ENCODE measurements around the gene TRIM67.

Gene TRIM67

DNA sequence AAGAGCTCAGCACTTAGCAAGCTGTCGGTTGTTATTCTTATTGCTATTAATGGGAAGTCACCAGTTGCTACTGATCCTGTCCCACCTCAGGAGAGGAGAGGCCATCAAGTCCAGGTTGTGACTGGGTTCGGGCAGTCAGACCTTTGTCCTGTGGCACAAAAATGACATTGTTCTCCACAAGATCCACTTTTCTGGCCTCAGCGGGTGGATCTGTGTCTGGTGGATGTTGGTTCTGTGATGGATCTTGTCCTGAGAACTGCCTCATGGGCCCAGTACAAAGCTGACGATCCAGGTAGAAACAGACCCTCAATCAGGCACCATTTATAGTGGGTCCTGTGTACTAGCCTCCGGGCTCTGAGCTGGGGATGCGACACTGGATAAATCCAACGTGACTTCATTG, 26.9 kb downstream of the TRIM67 start:
- Histone ChIP-seq H3K27me3 (ENCODE audit: control insufficient read depth in 5 of 5, insufficient read depth in 4 of 5, low read length in 5 of 5) (peaks cover 7 to 22% (median 20%) of the 10 kb centered on the region in 5 donors), H3K4me3 (ENCODE audit: low read depth in 1 of 5, low read length in 5 of 5) (no peak overlapping the region), H3K4me1 (ENCODE audit: control insufficient read depth in 5 of 5, insufficient read depth in 5 of 5, low read length in 5 of 5) (peaks cover 3 to 15% (median 11%) of the 10 kb centered on the region in 5 donors), H3K9me3 (ENCODE audit: control insufficient read depth in 5 of 5, low read length in 5 of 5) (peaks cover 0 to 7% (median 5%) of the 10 kb centered on the region in 5 donors), H3K36me3 (ENCODE audit: control insufficient read depth in 5 of 5, insufficient read depth in 5 of 5, low read length in 5 of 5) (no peaks in the 10 kb centered on the region), H3K27ac (ENCODE audit: low read depth, low read length) (no peak overlapping the region), H3K9ac (ENCODE audit: low read length in 5 of 5) (no peak overlapping the region)

DNA sequence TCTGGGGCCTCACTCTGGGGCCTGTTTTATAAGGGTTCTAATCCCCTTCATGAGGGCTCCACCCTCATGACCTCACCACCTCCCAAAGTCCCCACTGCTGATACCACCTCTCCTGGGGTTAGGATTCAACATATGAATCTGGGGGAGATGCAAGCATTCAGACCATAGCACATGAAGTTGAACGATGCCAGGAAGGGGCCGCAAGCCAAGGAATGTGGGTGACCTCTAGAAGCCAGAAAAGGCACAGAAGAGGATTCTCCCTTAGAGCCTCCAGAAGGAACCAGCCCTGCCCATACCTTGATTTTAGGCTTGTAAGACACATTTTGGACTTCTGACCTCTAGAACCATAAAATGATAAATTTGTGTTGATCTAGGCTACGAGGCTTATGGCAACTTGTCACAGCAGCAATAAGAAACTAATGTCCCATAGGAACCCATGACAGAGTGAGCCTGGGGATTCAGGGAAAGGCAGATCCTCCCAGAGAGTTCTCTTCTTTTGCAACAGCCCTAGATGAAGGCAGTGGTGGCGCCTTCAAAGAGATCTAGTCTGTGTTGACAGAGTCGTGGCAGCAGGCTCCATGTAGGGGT, 27.9 kb downstream of the TRIM67 start:
- Histone ChIP-seq H3K9me3 (ENCODE audit: control insufficient read depth in 5 of 5, low read length in 5 of 5) (peaks cover 0 to 7% (median 5%) of the 10 kb centered on the region in 5 donors), H3K36me3 (ENCODE audit: control insufficient read depth in 5 of 5, insufficient read depth in 5 of 5, low read length in 5 of 5) (no peaks in the 10 kb centered on the region), H3K9ac (ENCODE audit: low read length in 5 of 5) (no peak overlapping the region), H3K27me3 (ENCODE audit: control insufficient read depth in 5 of 5, insufficient read depth in 4 of 5, low read length in 5 of 5) (peaks cover 7 to 22% (median 20%) of the 10 kb centered on the region in 5 donors), H3K4me1 (ENCODE audit: control insufficient read depth in 5 of 5, insufficient read depth in 5 of 5, low read length in 5 of 5) (peaks cover 3 to 15% (median 11%) of the 10 kb centered on the region in 5 donors), H3K4me3 (ENCODE audit: low read depth in 1 of 5, low read length in 5 of 5) (no peak overlapping the region), H3K27ac (ENCODE audit: low read depth, low read length) (no peak overlapping the region)

DNA sequence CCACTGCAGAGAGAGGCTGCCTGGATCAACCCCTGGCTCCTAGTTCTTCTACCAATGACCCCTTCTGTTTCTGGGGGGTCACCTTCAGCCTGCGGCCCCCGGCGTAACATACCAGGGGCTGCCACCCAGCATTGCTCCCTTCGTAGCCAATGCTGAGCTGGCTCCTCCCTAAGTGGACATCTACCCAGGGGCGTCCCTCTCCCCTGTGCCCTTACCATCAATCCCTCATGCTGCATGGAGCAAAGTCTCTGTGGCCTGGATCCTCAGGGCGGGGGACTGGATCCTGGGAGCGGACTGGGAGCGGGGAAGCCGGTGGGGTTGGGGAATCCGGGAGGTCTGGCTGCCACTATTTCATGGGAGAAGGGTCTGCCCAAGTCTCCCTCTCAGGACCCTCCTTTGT, 28.6 kb downstream of the TRIM67 start:
- Histone ChIP-seq H3K4me1 (ENCODE audit: control insufficient read depth in 5 of 5, insufficient read depth in 5 of 5, low read length in 5 of 5) (peaks cover 3 to 15% (median 11%) of the 10 kb centered on the region in 5 donors), H3K9me3 (ENCODE audit: control insufficient read depth in 5 of 5, low read length in 5 of 5) (peaks cover 0 to 7% (median 5%) of the 10 kb centered on the region in 5 donors), H3K27me3 (ENCODE audit: control insufficient read depth in 5 of 5, insufficient read depth in 4 of 5, low read length in 5 of 5) (peaks cover 7 to 20% (median 16%) of the 10 kb centered on the region in 5 donors)

DNA sequence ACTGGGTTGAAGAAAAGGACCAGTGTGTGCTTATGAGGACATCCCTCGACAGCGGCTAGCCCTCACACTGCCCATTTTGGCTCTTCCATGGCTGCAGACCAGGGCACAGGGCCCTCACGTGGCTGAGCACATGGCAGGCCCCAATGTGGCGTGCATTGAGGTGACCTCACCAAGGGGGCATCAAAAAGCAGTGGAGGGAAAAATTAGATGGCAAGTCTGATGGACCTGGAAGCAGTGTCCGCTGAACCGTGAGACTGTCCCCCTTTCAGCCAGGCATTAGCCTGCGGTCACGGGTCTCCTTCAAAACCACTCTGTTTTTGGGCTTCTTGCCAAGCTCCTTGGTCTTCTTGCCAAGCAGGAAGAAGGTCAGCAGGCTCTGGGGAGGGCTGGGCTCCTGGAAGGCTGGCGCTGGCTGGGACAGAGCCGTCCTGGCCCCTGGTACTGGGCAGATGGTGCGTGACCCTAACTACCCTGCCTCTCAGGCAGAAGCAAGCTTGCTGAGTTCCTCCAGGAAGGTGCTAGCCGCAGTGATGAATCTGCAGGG, 30.8 kb downstream of the TRIM67 start:
- Histone ChIP-seq H3K9me3 (ENCODE audit: control insufficient read depth in 5 of 5, low read length in 5 of 5) (peaks cover 0 to 7% (median 5%) of the 10 kb centered on the region in 5 donors), H3K27ac (ENCODE audit: low read depth, low read length) (no peak overlapping the region), H3K36me3 (ENCODE audit: control insufficient read depth in 5 of 5, insufficient read depth in 5 of 5, low read length in 5 of 5) (no peaks in the 10 kb centered on the region), H3K27me3 (ENCODE audit: control insufficient read depth in 5 of 5, insufficient read depth in 4 of 5, low read length in 5 of 5) (peaks cover 4 to 10% (median 5%) of the 10 kb centered on the region in 5 donors), H3K9ac (ENCODE audit: low read length in 5 of 5) (no peak overlapping the region), H3K4me3 (ENCODE audit: low read depth in 1 of 5, low read length in 5 of 5) (peak overlapping the region in 2 of 5 donors; percentile 6 to 17), H3K4me1 (ENCODE audit: control insufficient read depth in 5 of 5, insufficient read depth in 5 of 5, low read length in 5 of 5) (peaks cover 3 to 15% (median 11%) of the 10 kb centered on the region in 5 donors)

More for the DNA sequence above, 28.6 kb downstream of the TRIM67 start:
- Histone ChIP-seq H3K27ac (ENCODE audit: low read depth, low read length) (no peak overlapping the region), H3K36me3 (ENCODE audit: control insufficient read depth in 5 of 5, insufficient read depth in 5 of 5, low read length in 5 of 5) (no peaks in the 10 kb centered on the region), H3K9ac (ENCODE audit: low read length in 5 of 5) (no peak overlapping the region), H3K4me3 (ENCODE audit: low read depth in 1 of 5, low read length in 5 of 5) (no peak overlapping the region)

DNA sequence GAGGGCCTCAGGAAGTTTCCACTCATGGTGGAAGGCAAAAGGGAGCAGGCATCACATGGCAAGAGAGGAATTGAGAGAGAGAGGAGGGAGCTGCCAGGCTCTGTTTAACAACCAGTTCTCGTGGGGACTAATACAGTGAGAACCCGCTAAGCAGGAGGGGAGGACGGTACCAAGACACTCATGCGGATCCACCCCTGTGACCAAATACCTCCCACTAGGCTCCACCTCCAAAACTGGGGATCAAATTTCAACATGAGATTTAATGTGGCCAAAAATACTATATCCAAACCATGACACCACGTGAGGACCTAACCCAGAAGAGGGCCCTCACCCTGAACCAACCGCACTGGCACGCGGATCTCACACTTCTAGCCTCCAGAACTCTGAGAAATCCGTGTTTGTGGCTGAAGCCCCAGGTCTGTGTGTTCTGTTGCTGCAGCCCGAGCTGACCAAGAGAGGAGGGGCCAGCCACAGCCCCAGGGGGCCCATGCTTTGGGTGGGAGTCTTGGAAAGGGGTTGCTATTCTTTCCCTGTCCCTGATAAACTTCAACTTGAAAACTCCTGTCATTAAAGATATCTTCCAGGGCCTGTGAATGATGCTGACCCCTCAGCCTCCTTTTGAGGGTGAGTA, 32.0 kb downstream of the TRIM67 start:
- Histone ChIP-seq H3K9me3 (ENCODE audit: control insufficient read depth in 5 of 5, low read length in 5 of 5) (peaks cover 0 to 7% (median 5%) of the 10 kb centered on the region in 5 donors), H3K27ac (ENCODE audit: low read depth, low read length) (no peak overlapping the region), H3K36me3 (ENCODE audit: control insufficient read depth in 5 of 5, insufficient read depth in 5 of 5, low read length in 5 of 5) (no peaks in the 10 kb centered on the region), H3K9ac (ENCODE audit: low read length in 5 of 5) (no peak overlapping the region), H3K27me3 (ENCODE audit: control insufficient read depth in 5 of 5, insufficient read depth in 4 of 5, low read length in 5 of 5) (peaks cover 0 to 10% (median 0%) of the 10 kb centered on the region in 5 donors), H3K4me1 (ENCODE audit: control insufficient read depth in 5 of 5, insufficient read depth in 5 of 5, low read length in 5 of 5) (peaks cover 3 to 15% (median 11%) of the 10 kb centered on the region in 5 donors), H3K4me3 (ENCODE audit: low read depth in 1 of 5, low read length in 5 of 5) (no peak overlapping the region)

DNA sequence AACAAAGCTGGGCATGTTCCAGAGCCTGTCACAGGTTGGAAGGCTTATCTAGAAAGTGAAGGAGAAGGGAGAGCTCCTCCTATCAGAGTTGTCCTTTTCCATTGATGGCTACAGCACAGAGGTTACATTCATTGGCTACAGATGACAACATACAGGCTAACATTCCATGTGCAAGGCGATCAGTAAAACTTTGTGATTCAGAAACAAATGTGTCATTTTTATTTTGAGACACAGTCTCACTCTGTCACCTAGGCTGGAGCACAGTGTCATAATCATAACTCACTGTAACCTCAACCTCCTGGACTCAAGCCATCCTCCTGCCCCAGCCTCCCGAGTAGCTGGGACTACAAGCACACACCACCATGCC, 32.6 kb downstream of the TRIM67 start:
- Histone ChIP-seq H3K9ac (ENCODE audit: low read length in 5 of 5) (no peak overlapping the region), H3K9me3 (ENCODE audit: control insufficient read depth in 5 of 5, low read length in 5 of 5) (peaks cover 0 to 7% (median 4%) of the 10 kb centered on the region in 5 donors), H3K4me3 (ENCODE audit: low read depth in 1 of 5, low read length in 5 of 5) (no peak overlapping the region), H3K4me1 (ENCODE audit: control insufficient read depth in 5 of 5, insufficient read depth in 5 of 5, low read length in 5 of 5) (peaks cover 3 to 15% (median 11%) of the 10 kb centered on the region in 5 donors), H3K27me3 (ENCODE audit: control insufficient read depth in 5 of 5, insufficient read depth in 4 of 5, low read length in 5 of 5) (peaks cover 0 to 10% (median 0%) of the 10 kb centered on the region in 5 donors), H3K36me3 (ENCODE audit: control insufficient read depth in 5 of 5, insufficient read depth in 5 of 5, low read length in 5 of 5) (no peaks in the 10 kb centered on the region), H3K27ac (ENCODE audit: low read depth, low read length) (no peak overlapping the region)

DNA sequence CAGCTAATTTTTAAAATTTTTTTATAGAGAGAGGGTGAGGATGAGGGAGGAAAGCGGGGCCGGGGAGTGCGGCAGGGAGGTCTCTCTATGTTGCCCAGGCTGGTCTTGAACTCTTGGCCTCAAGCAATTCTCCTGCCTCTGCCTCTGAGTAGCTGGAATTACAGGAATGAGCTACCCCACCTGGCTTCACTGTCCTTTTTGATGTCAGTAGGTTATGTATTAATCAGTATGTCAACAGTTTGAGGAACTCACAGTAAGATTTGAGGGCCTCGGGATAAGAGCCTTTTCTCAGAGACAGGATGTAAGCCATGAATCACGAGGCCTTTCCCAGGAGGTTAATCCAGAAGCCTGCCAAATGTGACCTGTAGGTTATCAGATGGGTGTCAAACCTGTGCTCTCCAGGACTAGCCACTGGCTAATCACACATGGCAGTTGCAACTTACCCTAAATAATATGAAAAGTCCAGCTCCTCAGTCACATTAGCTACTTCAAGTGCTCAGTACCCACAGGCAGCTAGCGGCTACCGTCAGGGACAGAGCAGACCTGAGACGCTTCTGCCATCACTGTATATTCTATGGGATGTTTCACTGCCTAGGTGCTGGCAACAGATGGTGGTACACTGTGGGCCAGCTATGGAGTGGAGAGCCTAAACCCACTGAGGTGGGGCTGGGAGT, 33.1 kb downstream of the TRIM67 start:
- Histone ChIP-seq H3K9me3 (ENCODE audit: control insufficient read depth in 5 of 5, low read length in 5 of 5) (peaks cover 0 to 4% (median 1%) of the 10 kb centered on the region in 5 donors), H3K27me3 (ENCODE audit: control insufficient read depth in 5 of 5, insufficient read depth in 4 of 5, low read length in 5 of 5) (peaks cover 0 to 10% (median 0%) of the 10 kb centered on the region in 5 donors), H3K9ac (ENCODE audit: low read length in 5 of 5) (no peak overlapping the region), H3K4me1 (ENCODE audit: control insufficient read depth in 5 of 5, insufficient read depth in 5 of 5, low read length in 5 of 5) (peaks cover 3 to 15% (median 11%) of the 10 kb centered on the region in 5 donors), H3K27ac (ENCODE audit: low read depth, low read length) (no peak overlapping the region), H3K4me3 (ENCODE audit: low read depth in 1 of 5, low read length in 5 of 5) (no peak overlapping the region), H3K36me3 (ENCODE audit: control insufficient read depth in 5 of 5, insufficient read depth in 5 of 5, low read length in 5 of 5) (no peaks in the 10 kb centered on the region)

DNA sequence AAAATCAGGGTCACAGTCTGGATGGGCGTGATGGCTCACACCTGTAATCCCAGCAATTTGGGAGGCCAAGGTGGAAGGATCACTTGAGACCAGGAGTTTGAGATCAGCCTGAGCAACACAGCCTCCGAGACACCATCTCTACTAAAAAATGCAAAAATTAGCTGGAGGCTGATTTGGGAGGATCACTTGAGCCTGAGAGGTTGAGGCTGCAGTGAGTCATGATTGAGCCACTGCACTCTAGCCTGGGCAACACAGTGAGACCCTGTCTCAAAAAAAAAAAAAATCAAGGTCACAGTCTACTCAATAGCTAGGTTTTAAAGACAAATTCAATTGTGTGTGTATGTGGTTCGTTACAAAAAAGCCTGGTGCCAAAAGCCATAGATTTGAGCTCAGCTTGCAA, 34.4 kb downstream of the TRIM67 start:
- H3K36me3 ChIP-seq (ENCODE audit: control insufficient read depth in 5 of 5, insufficient read depth in 5 of 5, low read length in 5 of 5), result no peaks in the 10 kb centered on the region
- H3K9ac ChIP-seq (ENCODE audit: low read length in 5 of 5), result no peak overlapping the region
- H3K27ac ChIP-seq (ENCODE audit: low read depth, low read length), result no peak overlapping the region
- H3K4me1 ChIP-seq (ENCODE audit: control insufficient read depth in 5 of 5, insufficient read depth in 5 of 5, low read length in 5 of 5), result peaks cover 3 to 25% (median 12%) of the 10 kb centered on the region in 5 donors
- no peak overlapping the region for H3K4me3 ChIP-seq (ENCODE audit: low read depth in 1 of 5, low read length in 5 of 5)
- H3K9me3 ChIP-seq (ENCODE audit: control insufficient read depth in 5 of 5, low read length in 5 of 5), result no peaks in the 10 kb centered on the region
- peaks cover 0 to 10% (median 0%) of the 10 kb centered on the region in 5 donors for H3K27me3 ChIP-seq (ENCODE audit: control insufficient read depth in 5 of 5, insufficient read depth in 4 of 5, low read length in 5 of 5)

DNA sequence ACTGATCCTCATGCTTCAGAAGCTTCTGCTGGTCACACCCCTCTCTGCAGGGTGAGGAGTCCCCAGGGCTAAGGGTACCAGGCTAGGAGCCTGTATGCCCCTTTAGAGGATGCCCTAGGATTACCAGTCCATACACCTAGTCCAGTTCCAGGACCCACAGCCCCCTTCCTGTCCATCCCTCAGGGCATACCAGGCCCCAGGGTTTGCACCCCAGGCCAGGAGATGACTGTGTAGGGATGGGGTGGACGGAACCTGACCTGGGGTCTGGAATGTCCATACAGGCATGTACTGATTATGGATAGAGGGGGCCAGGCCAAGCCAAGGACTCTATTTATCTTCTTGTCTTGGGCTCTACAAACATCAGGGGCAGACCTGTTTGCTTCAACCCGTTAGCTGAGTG, 34.9 kb downstream of the TRIM67 start:
- Histone ChIP-seq H3K9ac (ENCODE audit: low read length in 5 of 5) (no peak overlapping the region), H3K4me1 (ENCODE audit: control insufficient read depth in 5 of 5, insufficient read depth in 5 of 5, low read length in 5 of 5) (peaks cover 3 to 26% (median 12%) of the 10 kb centered on the region in 5 donors), H3K36me3 (ENCODE audit: control insufficient read depth in 5 of 5, insufficient read depth in 5 of 5, low read length in 5 of 5) (no peaks in the 10 kb centered on the region), H3K9me3 (ENCODE audit: control insufficient read depth in 5 of 5, low read length in 5 of 5) (no peaks in the 10 kb centered on the region), H3K4me3 (ENCODE audit: low read depth in 1 of 5, low read length in 5 of 5) (no peak overlapping the region), H3K27me3 (ENCODE audit: control insufficient read depth in 5 of 5, insufficient read depth in 4 of 5, low read length in 5 of 5) (peaks cover 0 to 10% (median 0%) of the 10 kb centered on the region in 5 donors), H3K27ac (ENCODE audit: low read depth, low read length) (no peak overlapping the region)
